ENCODE measurements around the gene ABCC8. TPM values are rescaled to one million over a fixed set of nuclear protein-coding genes. Genes with fewer than 3 reads are reported as not detected.
A peak's percentile ranks its signal among the peaks of the same experiment; 100 is the strongest.

Gene ABCC8
- total and polyA plus RNA-seq, 2 experiments from 2014 or later, result not detected

GRCh38 chr11:17483505-17483904 is 6.9 kb upstream of the ABCC8 start:
- no peak overlapping the region for H3K9ac ChIP-seq
- H2AFZ ChIP-seq, result no peak overlapping the region
- H3K9me3 ChIP-seq (ENCODE audit: low read depth), result no peaks in the 10 kb centered on the region
- TF ChIP-seq EZH2phosphoT487 (IDR thresholded peaks at IDR 0.05; ENCODE audit: insufficient read depth, low read depth) (no peak), EZH2 (IDR thresholded peaks at IDR 0.05; ENCODE audit: insufficient read depth, poor library complexity, severe bottlenecking) (no peak)
- no peaks in the 10 kb centered on the region for H3K79me2 ChIP-seq (ENCODE audit: insufficient read depth)
- no peaks in the 10 kb centered on the region for H4K20me1 ChIP-seq (ENCODE audit: insufficient read depth)
- DNase-seq, result no peak
- H3K4me1 ChIP-seq (ENCODE audit: insufficient read depth), result no peaks in the 10 kb centered on the region
- H3K4me2 ChIP-seq (ENCODE audit: unreplicated experiment), result no peak overlapping the region
- H3F3A ChIP-seq (ENCODE audit: insufficient read depth), result no peaks in the 10 kb centered on the region
- H3K27ac ChIP-seq, result no peak overlapping the region
- no peak overlapping the region for H3K4me3 ChIP-seq
- in situ Hi-C loops (cut with MboI), result no loop called here
- H3K9me2 ChIP-seq (ENCODE audit: insufficient read depth), result no peaks in the 10 kb centered on the region
- peaks cover 3% of the 10 kb centered on the region; the same call in 1 of the 2 replicates for H3K27me3 ChIP-seq (replicated peaks; ENCODE audit: insufficient read depth)
- H3K36me3 ChIP-seq (ENCODE audit: low read depth), result no peaks in the 10 kb centered on the region
- WGBS, 2 experiments (ENCODE audit: low coverage in 1 of 2, low lambda C conversion rate in 2 of 2, missing lambda C conversion rate in 2 of 2), result 26 to 28% methylated on average over 2 of the region's 2 CpGs

GRCh38 chr11:17481905-17482304 is 5.3 kb upstream of the ABCC8 start:
- DNase-seq, result no peak
- no peaks in the 10 kb centered on the region for H4K20me1 ChIP-seq (ENCODE audit: insufficient read depth)
- H3K4me3 ChIP-seq, result no peak overlapping the region
- 74 to 76% methylated on average over 5 of the region's 5 CpGs for WGBS, 2 experiments (ENCODE audit: low coverage in 1 of 2, low lambda C conversion rate in 2 of 2, missing lambda C conversion rate in 2 of 2)
- no peaks in the 10 kb centered on the region for H3K9me3 ChIP-seq (ENCODE audit: low read depth)
- no peaks in the 10 kb centered on the region for H3F3A ChIP-seq (ENCODE audit: insufficient read depth)
- no peak overlapping the region for H3K9ac ChIP-seq
- no peaks in the 10 kb centered on the region for H3K79me2 ChIP-seq (ENCODE audit: insufficient read depth)
- TF ChIP-seq EZH2phosphoT487 (IDR thresholded peaks at IDR 0.05; ENCODE audit: insufficient read depth, low read depth), result no peak
- no peak for TF ChIP-seq EZH2 (IDR thresholded peaks at IDR 0.05; ENCODE audit: insufficient read depth, poor library complexity, severe bottlenecking)
- no peaks in the 10 kb centered on the region for H3K36me3 ChIP-seq (ENCODE audit: low read depth)
- peaks cover 17% of the 10 kb centered on the region for H3K27me3 ChIP-seq (replicated peaks; ENCODE audit: insufficient read depth)
- no peaks in the 10 kb centered on the region for H3K9me2 ChIP-seq (ENCODE audit: insufficient read depth)
- no peak overlapping the region for H3K27ac ChIP-seq
- no peak overlapping the region for H3K4me2 ChIP-seq (ENCODE audit: unreplicated experiment)
- H3K4me1 ChIP-seq (ENCODE audit: insufficient read depth), result no peaks in the 10 kb centered on the region
- in situ Hi-C loops (cut with MboI), result no loop called here
- H2AFZ ChIP-seq, result no peak overlapping the region

- Histone ChIP-seq H3K4me3 (no peak overlapping the region), H3K27me3 (replicated peaks; ENCODE audit: insufficient read depth) (peaks cover 32% of the 10 kb centered on the region), H3F3A (ENCODE audit: insufficient read depth) (no peaks in the 10 kb centered on the region), H3K27ac (no peak overlapping the region), H3K9ac (no peak overlapping the region), H3K4me2 (ENCODE audit: unreplicated experiment) (no peak overlapping the region), H2AFZ (no peak overlapping the region), H3K9me3 (ENCODE audit: low read depth) (no peaks in the 10 kb centered on the region), H4K20me1 (ENCODE audit: insufficient read depth) (no peaks in the 10 kb centered on the region), H3K79me2 (ENCODE audit: insufficient read depth) (no peaks in the 10 kb centered on the region), H3K9me2 (ENCODE audit: insufficient read depth) (no peaks in the 10 kb centered on the region), H3K4me1 (ENCODE audit: insufficient read depth) (no peaks in the 10 kb centered on the region), H3K36me3 (ENCODE audit: low read depth) (no peaks in the 10 kb centered on the region)
- 11 to 14% methylated on average over 14 of the region's 14 CpGs for WGBS, 2 experiments (ENCODE audit: low coverage in 1 of 2, low lambda C conversion rate in 2 of 2, missing lambda C conversion rate in 2 of 2)
- DNase-seq, result peak; percentile 19
- TF ChIP-seq EZH2 (IDR thresholded peaks at IDR 0.05; ENCODE audit: insufficient read depth, poor library complexity, severe bottlenecking) (no peak), EZH2phosphoT487 (IDR thresholded peaks at IDR 0.05; ENCODE audit: insufficient read depth, low read depth) (no peak)
- in situ Hi-C loops (cut with MboI), result no loop called here
These were observed 2.9 kb upstream of the ABCC8 start for GRCh38 chr11:17479284-17480214.

GRCh38 chr11:17478070-17478469 is 1.4 kb upstream of the ABCC8 start:
- H4K20me1 ChIP-seq (ENCODE audit: insufficient read depth), result no peaks in the 10 kb centered on the region
- peak; percentile 8 for DNase-seq
- H3K9me3 ChIP-seq (ENCODE audit: low read depth), result no peaks in the 10 kb centered on the region
- H3K4me2 ChIP-seq (ENCODE audit: unreplicated experiment), result no peak overlapping the region
- H3K4me3 ChIP-seq, result no peak overlapping the region
- H3K36me3 ChIP-seq (ENCODE audit: low read depth), result no peaks in the 10 kb centered on the region
- no peak overlapping the region for H3K27ac ChIP-seq
- no peaks in the 10 kb centered on the region for H3K9me2 ChIP-seq (ENCODE audit: insufficient read depth)
- no peak overlapping the region for H3K9ac ChIP-seq
- H3K27me3 ChIP-seq (replicated peaks; ENCODE audit: insufficient read depth), result peaks cover 46% of the 10 kb centered on the region
- in situ Hi-C loops (cut with MboI), result no loop called here
- H3F3A ChIP-seq (ENCODE audit: insufficient read depth), result no peaks in the 10 kb centered on the region
- H3K4me1 ChIP-seq (ENCODE audit: insufficient read depth), result no peaks in the 10 kb centered on the region
- no peak for TF ChIP-seq EZH2 (IDR thresholded peaks at IDR 0.05; ENCODE audit: insufficient read depth, poor library complexity, severe bottlenecking)
- TF ChIP-seq EZH2phosphoT487 (IDR thresholded peaks at IDR 0.05; ENCODE audit: insufficient read depth, low read depth), result no peak
- no peak overlapping the region for H2AFZ ChIP-seq
- 35 to 39% methylated on average over 6 of the region's 6 CpGs for WGBS, 2 experiments (ENCODE audit: low coverage in 1 of 2, low lambda C conversion rate in 2 of 2, missing lambda C conversion rate in 2 of 2)
- no peaks in the 10 kb centered on the region for H3K79me2 ChIP-seq (ENCODE audit: insufficient read depth)

Measured in GM23248 (cell line).